NCI-H1694 (cell line): ENCODE data around the gene NAA40.
A peak's percentile ranks its signal among the peaks of the same experiment; 100 is the strongest.
"Not testable (repeated sequence)": the region's sequence is repeated elsewhere in the genome, so short reads cannot be mapped to it uniquely, and the experiment has no call there.

ENCODE experiments used
- DNase-seq: peaks from one replicate; lab custom pipeline; 2025; lab: John Stamatoyannopoulos, UW

The NAA40 gene

DNA sequence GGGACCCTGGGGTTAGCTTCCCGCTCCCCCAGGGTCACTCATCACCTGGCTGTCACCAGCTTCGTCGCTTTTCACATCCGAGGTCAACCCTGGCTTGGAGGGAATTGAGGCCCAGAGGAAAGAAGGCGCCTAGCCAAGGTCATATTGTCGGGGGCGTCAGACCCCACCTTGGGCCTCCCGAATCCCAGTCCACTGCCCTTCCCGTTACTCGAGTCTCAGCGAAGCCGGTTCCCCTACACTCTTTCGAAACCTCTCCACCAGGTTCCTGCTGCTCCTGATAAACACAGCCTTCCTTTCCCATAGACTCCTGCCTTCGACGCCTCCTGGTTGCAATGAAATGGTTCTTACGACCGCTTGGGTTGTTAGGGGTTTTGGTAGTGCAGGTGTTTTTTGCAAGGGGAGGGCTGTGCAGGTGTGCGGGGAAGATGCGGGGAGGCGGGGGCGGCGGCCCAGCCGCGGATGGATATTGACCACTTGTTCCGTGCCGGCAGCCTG is 642 bp downstream of the NAA40 start:
- DNase-seq = no peak

DNA sequence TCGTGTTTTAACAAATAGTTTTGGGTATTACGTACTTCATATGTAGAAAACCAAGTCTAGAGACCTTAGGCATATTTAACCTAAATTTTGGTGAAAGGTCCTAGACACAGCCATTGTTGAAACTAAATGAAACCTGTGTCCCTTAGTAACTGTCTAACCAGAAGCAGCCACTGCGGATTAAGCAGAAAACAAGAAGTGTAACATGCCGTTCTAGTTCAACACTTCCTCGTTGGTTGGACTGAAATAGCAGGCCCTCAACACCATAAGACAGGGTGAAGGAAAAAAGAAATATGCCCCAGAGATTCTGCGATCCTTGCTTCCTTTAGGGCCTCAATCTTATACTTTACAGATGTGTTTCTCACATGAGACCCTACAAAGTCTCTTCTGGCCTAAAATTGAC is 2.0 kb downstream of the NAA40 start:
- DNase-seq = no peak

DNA sequence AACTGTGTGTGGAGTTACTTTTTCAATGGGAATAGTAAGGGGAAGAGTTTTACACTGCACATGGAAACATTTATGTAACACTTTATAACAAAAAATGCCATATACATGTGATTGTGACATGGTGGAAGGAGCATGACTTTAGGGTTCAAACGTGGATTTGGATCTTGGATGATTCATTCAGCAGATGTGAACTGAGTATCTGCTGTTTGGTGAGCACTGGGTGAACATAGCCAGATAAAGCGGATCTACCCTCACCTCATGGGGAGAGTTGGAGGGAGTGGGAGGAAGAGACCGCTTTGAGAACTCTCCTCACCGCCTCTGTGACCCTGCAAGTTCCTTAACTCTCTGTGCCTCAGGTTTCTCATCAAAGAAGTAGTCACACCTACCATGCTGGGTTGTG is 3.1 kb downstream of the NAA40 start:
- no peak for DNase-seq

DNA sequence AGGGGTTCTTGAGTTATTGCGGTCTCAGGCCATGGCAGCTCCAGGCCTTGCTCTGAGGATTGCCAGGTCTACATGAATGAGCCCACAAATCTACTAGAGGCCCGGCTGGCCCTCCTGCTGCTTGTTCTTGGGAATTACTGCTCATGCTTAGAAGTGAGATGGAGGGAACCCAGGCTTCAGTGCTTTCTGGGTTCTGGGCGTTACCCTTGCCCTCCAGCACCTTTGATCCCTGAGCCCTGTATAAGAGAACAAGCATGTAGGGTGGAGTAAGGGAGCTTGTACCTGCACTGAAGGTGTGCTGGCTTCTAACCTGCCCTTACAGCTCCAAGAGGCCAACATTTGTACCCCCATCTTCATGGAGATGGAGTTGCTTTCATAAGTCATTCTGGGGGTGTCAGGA is 4.0 kb downstream of the NAA40 start:
- DNase-seq = no peak

DNA sequence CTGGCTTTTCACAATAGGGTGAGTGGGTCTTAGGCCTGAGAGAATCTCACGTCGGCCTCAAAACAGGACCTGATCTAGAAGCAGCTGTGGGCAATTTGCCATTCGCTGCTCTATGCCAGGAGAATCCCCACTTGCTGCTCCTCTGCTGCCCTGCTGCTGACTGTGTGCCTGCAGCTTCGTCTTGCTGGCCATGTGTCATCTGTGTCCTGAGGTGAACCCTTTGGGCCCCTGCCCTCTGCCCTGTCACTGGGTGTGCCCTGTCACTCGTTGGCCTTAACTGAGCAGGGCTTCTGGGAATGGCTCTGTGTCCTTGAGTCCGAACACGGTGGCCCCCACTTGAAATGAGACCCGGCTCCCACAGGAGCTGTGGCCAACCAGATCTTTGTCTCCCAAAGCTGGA is 6.2 kb downstream of the NAA40 start:
- DNase-seq = no peak

DNA sequence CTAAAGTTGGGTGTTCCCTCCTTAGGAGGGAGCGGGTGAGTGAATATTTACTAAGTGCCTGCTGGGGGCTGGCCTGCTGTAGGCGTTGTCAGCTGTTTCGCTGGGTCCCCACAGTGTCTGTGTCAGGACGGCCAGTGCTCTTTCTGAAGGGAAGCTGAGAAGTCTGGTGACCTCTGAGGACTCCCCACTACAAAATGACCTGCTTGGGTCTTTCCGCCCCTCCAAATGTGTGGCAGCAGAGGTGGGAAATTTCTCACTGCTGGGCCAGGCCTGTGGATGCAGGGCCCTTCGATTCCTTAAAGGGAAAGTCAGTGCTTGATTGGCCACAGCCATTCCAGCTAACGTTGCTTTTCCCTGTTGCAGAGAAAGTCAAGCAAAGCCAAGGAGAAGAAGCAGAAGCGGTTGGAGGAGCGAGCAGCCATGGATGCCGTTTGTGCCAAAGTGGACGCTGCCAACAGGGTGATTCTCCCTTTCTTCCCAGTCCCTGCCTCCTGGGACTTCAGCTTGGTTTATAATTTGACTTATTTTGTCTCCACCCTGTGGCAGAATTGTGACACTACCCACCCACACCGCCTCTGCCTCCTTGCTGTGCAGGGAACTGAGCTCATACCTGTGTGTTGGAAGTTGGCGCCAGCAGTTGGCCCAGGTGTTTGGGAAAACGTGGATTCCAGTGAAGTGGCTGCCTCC is 6.8 kb downstream of the NAA40 start:
- peak; percentile 54 for DNase-seq

DNA sequence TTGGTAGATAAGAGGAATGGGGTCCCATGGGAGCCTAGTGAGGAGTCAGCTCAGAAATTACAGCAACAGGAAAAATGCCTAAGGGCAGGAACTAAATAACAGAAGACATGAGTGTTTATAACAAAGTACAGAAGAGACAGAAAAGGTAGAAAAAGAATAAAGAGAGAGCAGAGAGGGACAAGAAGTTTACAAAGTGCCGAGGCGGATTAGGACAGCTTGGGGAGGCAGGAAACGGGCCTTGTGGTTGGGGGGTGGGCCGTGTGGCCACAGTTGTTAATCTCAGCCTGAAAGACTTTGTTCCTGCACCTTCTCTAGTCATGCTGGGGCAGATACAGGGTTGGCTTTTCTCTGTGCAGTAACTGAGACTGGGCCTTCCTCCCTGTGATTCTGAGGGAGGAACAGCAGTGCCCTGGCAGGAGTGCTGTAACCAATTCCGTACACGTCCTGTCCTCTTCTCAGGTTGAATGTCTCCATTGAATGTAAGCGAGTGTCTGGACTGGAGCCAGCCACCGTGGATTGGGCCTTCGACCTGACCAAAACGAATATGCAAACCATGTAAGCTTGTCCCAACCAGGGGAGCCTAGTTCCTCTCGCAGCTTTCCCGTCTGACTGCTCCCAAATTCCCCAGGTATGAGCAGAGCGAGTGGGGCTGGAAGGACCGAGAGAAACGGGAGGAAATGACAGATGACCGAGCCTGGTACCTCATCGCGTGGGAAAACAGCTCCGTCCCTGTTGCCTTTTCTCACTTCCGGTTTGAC is 13.2 kb downstream of the NAA40 start:
- DNase-seq = no peak

DNA sequence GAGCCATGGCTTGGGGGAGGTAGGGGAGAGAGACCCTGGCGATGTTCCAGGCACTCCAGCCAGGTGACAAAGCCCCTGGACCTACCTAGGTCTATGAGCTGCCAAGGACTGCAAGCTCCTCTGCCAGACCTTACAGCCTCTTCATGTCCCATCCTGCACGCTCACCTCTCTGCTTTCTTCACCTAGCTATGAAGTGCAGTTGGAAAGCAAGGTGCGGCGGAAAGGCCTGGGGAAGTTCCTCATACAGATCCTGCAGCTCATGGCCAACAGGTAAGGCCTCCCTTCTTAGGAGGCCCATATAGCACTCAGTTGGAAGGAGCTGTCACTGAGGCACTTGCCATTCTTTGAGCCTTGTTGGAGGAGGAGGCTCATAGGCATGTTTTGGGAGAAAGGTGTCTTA is 13.8 kb downstream of the NAA40 start:
- DNase-seq = no peak

DNA sequence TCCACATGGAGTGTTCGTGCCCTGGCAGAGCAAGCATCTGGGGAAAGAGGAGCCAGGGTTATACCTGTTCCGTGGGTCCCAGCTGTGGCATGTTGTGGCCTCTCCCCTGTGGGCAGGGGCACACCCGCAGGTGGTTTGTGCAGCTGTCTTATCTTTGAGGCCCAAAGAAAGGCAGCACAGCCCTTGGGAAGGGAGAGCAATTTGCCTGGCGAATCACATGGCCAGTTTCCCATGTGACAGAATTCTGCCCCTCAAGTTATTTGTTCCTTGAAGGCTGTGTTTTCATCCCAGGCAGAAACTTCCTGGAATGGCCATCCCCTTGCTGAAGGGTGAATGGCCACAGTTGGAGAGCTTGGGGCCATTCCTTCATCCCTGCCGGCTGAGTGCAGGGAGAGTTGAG is 19.2 kb downstream of the NAA40 start:
- DNase-seq = no peak

DNA sequence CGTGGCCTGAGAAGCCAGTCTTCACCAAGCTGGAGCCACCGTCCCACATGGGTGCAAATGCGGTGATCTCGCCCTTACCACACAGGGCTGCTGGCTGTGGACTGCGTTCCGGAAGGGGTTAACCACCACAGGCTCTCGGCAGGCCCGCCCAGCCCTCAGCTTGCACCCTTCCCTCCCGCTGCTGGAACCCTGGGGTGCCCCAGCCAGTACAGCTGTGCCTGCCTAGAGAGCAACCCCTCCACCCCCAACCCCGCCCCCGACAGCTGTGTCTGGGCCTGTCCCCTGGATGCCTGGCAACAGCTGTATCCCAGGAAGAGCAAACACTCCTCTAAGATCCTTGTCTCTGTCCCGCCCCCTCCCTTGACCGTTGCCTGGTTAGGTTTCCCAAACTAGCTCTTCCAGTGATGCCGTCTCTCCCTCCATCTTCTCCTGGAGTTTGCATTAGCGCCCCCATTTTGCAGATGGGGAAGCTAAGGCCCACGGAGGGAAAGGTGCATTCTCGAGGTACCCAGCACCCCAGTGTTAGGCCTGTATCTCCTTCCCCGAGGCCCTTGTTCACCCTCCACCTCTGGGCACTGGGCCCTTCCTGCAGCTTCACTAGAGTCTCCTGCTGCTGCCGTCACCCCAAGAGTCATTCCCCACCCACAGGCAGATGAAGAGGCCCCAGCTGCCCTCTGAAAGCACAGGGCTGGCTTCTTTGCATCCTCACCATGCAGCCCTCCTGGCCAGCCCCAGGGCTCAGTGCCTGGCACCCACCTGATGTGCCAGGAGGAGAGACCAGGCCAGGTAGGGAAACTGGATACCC is 23.0 kb downstream of the NAA40 start:
- DNase-seq = no peak

DNA sequence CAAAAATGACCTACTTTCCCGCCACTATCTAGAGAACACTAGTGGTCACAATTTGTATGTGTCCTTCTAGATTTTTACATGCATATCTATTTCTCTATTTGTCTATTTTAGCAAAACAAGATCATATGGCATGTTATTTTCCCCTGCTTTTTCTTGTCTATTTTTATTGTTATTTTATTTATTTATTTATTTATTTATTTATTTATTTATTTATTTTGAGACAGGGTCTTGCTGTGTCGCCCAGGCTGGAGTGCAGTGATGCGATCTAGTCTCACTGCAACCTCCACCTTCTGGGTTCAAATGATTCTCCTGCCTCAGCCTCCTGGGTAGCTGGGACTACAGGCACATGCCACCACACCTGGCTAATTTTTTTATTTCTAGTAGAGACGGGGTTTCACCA is 25.1 kb downstream of the NAA40 start:
- not testable (repeated sequence) for DNase-seq

DNA sequence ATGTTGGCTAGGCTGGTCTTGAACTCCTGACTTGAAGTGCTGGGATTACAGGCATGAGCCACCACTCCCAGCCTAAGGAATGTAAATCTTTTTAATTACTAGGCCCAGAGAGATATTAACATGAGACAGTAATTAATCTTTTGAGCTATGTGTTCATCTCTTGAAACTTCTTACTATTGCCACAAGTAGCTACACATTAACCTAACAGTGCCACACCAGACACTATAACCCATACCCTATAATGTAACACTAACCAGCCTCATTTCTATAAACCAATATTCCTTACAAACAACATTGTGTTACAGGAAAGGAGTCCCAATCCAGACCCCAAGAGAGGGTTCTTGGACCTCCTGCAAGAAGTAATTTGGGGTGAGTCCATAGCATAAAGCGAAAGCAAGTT is 27.6 kb downstream of the NAA40 start:
- no peak for DNase-seq

DNA sequence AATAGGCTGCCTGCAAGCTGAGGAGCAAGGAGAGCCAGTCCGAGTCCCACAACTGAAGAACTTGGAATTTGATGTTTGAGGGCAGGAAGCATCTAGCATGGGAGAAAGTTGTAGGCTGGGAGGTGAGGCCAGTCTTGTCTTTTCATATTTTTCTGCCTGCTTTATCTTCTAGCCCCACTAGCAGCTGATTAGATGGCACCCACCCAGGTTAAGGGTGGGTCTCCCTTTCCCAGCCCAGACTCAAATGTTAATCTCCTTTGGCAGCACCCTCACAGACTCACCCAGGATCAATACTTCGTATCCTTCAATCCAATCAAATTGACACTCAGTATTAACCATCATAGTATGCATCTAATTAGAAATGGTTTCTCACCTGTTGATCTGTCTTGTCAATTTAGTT is 30.7 kb downstream of the NAA40 start:
- no peak for DNase-seq

DNA sequence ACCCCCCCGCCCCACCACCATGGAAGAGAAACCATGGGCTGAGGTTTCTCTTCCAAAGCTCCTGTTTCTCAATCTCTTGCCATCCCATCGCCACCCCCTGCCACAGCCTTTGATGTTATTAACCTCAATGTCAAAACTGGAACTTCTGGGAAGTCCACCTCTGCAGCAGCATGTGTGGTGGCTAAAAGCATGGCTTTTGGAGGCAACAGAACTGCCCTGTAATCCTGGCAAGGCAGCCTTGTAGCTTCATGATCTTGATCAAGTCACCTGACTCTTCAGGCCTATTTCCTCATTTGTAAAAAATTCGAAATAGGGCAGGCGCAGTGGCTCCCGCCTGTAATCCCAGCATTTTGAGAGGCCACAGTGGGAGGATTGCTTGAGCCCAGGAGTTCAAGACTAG is 32.1 kb downstream of the NAA40 start:
- no peak for DNase-seq

DNA sequence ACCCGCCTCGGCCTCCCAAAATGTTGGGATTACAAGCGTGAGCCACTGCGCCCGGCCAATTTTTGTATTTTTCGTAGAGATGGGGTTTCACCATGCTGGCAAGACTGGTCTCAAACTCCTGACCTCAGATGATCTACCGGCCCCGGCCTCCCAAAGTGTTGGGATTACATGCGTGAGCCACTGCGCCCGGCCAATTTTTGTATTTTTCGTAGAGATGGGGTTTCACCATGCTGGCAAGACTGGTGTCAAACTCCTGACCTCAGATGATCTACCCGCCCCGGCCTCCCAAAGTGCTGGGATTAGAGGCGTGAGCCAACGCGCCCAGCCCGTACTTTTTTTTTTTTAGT is 35.1 kb downstream of the NAA40 start:
- not testable (repeated sequence) for DNase-seq

DNA sequence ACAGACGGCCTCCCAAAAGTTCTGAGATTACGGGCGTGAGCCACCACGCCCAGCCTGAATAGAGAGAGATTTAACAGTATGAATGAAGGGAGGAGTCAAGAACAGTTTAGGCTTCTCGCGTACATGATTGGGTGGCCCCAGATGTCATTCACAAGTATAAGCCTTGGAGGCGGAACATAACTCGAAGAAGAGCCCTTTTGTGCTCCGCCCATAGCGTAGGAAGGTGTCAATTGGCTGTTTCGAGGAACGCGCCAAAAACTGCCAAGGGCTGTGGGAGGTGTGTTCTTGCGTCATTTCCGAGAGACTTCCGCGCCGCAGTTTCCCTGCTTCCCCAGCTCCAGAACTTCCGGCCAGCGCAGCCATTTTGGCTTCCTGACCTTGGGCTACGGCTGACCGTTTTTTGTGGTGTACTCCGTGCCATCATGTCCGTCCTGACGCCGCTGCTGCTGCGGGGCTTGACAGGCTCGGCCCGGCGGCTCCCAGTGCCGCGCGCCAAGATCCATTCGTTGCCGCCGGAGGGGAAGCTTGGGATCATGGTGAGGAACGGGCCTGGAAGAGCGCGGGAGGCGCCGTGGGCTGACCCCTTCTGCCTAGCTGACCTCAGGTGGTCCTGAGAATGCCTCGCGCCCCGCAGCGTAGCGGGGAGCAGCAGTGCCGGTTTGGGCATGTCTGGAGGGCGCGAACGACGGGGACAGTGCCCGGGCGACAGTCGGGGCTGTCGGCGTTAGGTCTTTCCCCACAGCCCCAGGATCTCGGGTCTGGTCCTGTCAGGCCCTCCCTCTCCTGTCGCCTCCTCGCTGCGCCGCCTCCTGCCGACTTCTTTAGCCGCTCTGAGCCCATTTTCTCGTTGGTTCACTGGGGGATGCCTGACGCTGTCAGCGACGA is 35.7 kb downstream of the NAA40 start, which contains the start of gene COX8A:
COX8A (plus strand) TSS at position 362 of the 885 bp plus-strand sequence; CDS start at position 423, 61 bp downstream.
- peak; percentile 99 for DNase-seq

DNA sequence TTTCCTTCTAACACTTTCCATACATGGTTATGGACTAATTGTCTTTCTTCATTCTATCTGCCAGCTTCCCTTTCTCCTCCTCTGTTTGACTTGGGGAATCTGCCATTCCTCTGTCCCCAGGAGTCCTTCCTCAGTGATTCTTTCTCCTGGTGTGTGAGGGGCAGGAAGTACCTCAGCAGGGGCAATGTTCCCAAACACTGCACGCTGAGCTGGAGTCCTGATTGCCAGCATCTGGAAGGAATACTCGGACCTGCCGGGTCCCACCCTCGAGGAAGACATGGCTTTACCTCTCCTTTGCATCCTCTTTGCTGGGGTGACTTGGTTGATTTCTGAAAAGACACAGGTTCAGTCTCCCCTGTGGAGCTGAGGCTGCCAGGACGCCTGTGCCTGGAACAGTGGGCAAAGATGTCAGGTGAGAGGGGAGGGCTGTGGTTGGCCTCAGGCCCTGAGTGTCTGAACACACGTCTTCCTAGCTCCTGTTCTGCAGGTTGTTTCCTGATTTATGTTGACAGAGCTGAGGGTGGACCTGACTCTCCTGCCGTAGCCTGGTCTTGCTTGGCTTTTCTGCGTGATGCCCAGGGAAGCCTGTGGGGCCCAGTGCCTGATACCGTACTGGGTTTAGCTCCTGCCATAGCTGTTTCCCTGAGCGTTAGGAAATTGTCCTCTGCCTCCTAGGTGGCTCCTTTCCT is 39.9 kb downstream of the NAA40 start:
- DNase-seq = no peak

DNA sequence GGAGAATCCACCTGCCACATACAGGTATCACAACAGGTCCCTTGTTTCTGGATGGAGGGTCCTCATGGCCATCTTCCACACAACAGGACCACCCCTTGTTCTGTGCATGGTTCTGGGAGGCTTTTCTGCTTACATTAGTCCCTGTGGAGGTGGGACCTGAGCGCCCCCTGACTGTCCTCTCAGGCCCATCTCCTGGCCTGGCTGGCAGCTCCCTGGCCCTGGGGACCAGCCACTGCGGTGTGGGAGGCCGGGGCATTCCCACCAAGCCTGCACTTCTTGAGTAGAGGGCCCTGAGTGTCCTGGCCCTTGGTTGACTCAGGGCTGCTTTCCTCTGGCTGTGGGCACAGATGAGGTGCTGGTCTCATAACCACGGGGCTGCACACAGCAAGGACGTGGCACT is 40.6 kb downstream of the NAA40 start:
- no peak for DNase-seq

DNA sequence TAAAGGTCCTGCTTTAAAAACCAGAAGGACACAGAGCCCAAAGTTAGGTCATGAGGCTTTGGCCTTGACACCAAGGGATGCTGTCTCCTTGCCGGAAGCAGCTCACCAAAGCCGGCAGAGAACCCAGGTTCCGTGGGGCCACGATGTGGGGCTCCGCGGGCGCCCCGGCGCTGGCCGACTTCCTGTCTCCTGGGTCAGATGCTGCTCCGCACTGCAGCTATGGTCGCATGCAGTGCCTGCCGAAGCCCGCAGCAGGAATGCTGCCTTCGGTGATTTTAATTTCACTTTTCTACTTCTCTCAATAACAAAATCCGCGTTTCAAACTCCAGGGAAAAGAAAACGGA is 47.0 kb downstream of the NAA40 start:
- no peak for DNase-seq

DNA sequence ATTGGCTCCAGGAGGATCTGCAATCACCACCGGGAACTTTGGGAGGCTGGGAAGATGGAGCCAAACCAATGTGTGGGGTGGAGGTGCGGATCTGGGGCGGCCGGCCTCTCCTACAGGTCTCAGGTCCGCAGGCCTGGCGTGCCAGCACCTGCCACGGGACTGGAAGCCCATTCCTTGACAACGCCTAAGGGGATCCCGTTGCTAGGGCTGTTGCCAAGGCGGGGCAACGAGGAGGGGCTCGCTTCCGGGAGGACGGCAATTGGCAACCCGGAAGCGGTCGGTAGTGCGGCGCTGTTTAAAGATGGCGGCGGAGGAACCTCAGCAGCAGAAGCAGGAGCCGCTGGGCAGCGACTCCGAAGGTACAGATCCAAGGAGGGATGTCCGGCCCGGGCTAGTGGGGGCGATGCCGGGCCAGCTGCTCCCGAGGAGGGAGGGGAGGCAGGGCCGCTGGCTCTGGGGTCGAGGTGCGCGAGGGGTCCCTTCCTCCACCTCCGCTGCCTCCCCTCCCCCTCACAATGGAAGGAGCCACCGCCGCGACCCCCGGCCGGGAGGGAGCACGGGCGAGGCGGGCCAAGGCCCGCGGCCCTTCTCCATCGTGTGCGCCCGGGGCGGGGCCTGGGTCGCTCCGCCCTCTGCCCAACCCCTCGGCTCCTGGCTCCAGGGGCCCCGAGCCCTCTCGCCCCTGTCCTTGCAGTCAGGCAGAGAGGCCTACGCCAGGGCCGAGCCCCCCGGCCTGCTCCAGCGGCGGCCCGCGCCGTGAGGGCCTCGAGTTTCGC is 47.5 kb downstream of the NAA40 start, which contains the start of gene OTUB1:
OTUB1 (plus strand) TSS at position 283 of the 776 bp plus-strand sequence; CDS start at position 302, 19 bp downstream.
- DNase-seq = peak; percentile 69
